CD4-positive, alpha-beta T cell treated with Interleukin-10 for 1 hour (primary cell): ENCODE data around the gene KIAA0232.
"Not testable (repeated sequence)": the region's sequence is repeated elsewhere in the genome, so short reads cannot be mapped to it uniquely, and the experiment has no call there.

Experiments
- DNase-seq: peaks from one replicate; pipeline ENCODE4 v3.0.0-alpha.2; 2020

Gene KIAA0232

DNA sequence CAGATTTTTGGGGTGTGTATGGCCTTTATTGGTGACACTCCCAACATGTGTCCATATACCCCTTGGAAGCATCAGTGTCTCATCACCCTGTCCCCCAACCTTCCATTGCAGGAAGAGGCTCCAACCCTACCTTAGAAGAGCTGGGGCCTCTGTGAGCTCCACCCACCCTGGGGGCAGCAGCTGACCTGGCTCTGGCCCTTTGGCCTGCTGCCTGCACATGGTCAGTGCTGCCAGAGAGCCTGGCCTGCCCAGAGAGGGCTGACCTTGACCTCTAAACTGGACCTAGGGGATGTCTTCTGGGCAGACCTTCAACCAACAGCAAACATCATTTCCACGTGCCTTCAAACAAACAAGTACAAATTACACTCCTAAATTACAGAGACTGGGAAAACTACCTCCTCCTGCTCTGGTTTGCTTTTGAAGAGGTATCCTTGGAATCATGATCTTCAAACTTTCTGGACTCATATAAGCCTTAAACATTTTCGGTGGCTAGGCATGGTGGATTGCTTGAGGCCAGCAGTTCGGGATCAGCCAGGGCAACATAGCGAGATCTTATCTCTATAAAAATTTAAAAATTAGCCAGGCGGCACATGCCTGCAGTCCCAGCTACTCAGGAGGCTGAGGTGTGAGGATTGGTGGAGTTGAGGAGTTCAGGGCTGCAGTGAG is 27.3 kb upstream of the KIAA0232 start:
- DNase-seq, result no peak

DNA sequence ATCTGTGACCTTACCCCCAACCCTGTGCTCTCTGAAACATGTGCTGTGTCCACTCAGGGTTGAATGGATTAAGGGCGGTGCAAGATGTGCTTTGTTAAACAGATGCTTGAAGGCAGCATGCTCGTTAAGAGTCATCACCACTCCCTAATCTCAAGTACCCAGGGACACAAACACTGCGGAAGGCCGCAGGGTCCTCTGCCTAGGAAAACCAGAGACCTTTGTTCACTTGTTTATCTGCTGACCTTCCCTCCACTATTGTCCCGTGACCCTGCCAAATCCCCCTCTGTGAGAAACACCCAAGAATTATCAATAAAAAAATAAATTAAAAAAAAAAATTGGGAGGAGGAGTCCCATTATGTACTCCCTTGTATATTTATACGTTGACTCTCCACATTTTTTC is 26.2 kb upstream of the KIAA0232 start:
- DNase-seq, result not testable (repeated sequence)

DNA sequence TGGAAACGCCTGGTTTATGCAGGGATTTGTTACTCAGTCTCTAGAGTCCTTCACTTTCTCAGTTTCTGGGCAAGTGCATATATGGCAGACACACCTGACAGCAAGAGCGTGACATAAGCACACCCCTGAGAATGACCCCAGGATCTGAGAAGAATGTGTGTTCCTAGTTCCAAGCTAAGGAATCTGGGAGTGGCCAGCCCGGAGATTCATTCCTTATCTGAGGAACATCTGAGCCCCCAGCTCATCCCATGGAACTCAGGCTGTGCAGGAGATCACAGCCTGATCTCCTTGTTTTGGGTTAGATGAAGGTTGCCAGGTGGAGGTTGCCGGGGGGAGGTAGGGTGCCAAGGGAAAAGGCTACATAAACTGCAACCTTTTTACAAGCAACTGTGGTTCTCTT is 23.8 kb upstream of the KIAA0232 start:
- no peak for DNase-seq

DNA sequence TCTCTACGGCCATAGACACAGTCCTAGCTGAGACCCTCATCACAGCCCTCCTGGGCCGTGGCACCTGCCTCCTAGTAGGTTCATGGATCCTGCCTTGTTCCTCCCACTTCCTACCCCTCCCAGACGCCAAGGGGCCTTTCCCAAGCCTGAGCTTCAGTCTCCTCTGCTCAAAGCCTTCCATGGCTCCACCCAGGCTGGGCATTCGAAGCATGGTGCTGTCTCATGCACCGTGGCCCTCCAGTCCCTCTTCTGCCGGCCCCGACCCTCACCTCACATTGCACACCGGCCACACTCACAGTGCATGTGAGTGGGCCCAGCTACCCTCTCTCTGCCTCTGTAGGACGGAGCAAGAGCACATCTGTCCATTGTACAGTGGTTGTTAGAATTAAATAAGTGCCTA is 21.7 kb upstream of the KIAA0232 start:
- DNase-seq, result no peak

DNA sequence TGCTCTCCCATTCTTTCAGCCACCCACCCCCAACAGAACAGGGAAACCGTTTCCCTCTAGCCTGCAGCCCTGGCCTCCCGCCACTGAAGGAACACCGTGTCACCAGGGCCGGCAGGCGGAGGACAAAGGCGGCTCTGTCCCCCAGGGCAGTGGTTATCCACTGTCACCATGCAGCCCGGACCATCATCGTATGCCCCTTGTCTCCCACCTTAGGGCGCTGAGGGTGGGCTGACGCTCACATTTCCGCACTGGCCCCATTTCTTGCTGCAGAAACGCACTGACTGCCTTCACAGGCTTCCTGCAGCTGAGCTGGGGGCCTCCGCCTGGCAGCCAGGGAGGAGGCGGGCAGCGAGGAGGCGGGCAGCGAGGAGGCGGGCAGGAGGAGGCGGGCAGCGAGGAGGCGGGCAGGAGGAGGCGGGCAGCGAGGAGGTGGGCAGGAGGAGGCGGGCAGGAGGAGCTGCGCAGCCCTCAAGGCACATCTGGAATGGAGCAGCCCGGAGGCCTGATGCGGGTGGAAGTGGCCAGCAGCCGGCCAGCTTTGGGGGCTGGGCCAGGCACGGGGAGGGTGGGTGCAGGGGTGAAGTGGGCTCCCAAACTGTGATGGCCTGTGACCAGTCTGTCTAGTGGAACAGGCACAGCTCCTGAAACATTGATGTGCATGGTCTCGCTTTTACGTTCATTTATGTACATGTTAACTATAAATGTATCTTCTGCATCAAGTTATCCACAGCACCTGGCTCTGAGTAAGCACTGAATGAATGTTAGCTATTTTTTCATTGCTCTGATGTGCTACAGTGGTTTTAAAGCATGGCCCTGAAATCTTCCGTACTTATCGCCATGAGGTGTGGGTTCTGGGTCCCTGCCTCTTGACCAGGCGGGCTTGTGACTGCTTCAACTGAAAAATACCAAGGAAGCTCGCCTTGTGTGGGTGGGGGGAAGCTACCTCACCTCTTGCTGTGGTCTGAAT is 20.6 kb upstream of the KIAA0232 start:
- no peak for DNase-seq

DNA sequence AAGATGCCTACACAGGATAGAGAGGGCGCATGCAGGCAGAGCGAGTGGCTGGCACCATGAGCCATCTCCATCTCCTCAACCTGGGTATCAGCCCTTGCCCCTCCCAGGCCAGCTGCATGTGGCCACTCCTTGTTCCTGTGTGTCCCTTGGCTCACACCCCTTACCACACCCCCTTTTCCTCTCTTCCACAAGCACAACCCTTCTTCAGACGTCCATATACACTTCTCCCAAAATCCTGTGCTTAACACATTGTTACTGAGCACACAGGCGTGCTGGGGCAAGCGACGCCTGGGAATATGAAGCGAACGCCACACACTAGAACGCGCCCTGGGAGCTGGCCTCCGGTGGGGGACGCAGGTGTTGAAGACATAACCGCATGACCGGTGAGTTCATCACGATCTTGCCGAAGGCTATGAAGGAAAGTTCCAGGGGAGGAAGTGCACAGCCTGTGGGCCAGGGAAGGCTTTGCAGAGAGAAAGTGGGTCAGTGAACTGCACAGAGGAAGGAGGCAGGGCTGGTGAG is 19.1 kb upstream of the KIAA0232 start:
- no peak for DNase-seq

DNA sequence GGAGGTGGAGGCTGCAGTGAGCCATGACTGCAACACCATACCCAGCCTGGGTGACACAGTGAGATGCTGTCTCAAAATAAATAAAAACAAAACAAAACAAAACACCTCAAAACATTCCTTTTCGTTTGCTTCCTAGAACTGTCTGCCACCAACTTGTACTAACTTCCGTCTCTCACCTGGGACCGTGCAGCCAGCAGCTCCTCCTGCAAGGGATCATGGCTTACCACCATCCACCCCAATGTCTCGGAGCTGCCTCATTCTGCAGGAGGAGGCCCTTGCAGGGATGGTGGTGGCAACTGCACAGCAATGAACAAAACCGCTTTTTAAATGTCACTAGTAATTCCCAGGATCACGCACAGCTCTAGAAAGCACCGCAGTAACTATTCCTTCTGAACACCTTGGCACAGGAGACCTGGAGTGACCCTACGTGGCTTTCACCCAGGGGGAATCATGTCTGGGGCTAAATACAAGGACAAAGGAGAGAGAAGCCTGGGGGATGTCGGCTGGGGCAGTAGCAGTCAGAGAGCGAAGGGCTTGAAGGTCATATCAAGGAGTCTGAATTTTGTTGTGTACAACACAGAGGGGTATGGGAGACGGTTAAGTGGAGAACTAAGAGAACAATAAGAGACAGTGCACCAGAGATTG is 17.4 kb upstream of the KIAA0232 start:
- no peak for DNase-seq

DNA sequence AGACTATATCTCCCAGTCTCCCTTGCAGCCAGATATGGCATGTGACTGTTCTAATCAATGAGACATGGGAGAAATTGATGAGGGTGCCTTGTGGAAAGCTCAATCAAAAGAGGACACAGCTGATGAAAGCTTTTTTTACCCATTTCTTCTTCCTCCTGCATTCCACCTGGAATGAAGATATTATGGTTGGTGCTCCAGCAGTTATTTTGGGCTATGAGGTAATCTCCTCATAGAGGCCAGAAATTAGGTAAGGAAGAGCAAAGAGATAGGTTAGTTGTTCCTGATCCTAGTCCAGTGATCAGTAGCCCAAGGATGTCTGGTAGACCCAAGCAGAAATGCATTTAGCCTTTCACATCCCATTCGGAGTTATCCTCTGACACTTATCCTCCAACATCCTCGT is 16.8 kb upstream of the KIAA0232 start:
- DNase-seq, result no peak

DNA sequence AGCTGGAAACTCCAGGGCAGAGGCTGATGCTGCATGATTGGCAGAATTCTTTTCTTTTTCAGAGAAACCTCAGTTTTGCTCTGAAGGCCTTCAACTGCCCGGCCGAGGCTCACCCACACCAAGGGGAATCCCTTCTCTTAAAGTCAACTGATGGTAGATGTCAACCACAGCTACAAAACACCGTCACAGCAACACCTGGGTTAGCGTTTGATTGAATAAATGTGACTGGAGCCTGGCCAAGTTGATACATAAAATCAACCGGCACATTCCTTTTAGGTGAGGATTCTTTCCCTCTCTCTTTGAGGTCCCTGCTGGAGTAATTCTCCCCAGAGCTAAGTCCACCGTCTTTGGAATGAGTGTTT is 15.2 kb upstream of the KIAA0232 start:
- no peak for DNase-seq

DNA sequence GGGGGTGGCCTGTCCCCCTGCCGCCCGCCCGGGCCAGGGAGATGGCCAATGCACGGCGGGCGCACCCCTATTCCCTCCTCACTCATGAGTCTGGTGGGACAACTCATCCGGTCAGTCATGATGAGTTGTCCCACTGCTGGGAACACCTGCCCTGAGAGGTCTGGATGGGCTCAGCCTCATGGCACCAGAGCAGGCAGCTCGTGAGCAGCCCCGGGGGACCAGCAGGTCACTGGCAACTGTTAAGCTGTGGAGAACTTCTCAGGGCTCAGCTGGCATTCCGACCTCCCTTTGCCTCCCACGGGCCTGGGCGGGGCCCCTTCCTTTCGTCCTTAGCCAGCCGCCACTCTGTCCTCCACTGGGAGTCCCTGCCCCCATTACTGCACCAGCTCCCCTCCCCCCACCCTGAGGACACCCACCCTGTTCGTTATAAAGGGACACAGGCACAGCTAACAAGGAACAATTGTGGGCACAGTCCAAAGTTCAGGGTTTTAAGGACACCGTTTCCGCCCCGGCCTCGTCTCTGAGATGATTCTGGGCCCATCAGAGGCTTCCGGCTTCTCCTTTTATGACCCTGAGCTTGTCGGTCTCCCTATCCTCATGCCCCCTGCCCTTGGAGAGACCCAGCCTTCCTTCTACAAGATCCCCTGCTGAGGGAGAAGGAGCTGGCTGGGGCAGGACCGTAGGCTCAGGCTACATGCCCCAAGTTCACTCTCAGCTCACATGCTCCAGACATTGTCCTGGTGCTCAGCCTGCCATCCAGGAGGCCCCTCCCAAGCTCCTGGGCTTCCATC is 14.6 kb upstream of the KIAA0232 start:
- DNase-seq, result no peak

DNA sequence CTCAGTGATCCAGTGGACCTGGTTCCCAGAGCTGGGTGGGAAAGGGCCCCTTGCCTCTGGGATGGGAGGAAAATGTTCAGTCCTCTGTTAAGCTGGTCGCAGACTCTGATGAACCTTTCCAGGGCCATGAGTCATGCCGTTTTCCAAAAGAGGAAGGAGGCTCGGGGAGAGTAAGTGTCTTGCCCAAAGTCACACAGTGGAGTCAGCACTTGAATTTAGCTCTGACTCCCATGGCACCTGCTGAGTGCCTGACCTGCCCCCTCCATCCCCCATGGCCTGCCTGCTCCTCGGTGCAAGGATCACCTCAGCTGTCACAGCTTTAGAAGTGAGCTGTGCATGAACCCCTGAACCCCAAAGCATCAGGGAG is 14.0 kb upstream of the KIAA0232 start:
- DNase-seq, result no peak

DNA sequence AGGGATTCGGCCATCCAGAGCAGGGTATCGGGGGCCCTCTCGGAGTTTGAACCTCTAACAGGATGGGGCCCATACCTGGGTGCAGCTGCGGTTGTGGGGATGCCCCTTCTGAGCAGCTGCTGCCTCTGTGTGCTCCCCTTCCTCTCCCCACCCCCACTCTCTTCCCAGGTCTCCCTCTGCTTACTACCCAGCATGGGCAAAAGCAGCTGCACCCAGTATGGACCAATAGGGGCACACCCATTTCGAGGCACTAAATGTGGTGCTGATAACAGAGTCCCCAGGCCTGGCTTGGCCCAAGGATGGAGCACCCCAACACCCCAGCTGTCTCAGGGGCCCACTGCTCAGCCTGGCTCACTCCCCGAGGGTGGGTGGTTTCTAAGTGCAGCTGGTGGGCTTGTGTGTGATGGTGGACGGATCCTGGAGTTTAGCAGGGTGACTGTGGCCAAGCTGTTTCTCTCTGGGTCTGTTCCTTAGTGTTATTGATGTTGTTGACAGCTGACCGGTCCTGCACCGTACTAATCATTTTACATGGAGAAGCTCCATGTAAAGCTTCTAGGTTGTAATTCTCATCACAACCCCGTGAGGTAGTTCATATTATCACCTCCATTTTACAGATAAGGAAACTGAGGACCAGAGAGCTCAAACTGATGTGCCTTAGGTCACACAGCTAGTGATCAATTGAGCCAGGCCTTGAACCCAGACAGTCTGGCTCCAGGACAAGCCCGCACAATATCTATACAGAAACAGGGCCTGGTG is 13.1 kb upstream of the KIAA0232 start:
- DNase-seq, result no peak

DNA sequence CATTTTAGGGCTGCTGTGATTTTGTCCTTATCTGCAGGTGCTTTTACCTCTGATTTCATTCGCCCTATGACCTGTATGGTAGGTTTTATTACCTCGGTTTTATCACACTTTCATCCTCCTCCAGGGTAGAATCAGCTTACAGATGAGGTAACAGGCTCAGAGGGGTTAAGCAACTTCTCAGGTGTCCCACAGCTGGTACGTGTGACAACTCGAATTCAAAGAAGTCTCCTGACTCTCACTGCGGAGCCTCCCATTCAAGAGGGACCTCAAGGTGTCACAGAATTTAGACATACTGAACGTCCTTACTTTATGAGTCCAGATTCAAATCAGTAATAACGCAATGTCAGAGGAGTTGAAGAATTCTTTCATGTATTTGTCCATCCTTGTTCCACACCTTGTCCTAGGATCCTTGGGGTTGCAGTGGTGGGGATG is 12.5 kb upstream of the KIAA0232 start:
- DNase-seq, result no peak

DNA sequence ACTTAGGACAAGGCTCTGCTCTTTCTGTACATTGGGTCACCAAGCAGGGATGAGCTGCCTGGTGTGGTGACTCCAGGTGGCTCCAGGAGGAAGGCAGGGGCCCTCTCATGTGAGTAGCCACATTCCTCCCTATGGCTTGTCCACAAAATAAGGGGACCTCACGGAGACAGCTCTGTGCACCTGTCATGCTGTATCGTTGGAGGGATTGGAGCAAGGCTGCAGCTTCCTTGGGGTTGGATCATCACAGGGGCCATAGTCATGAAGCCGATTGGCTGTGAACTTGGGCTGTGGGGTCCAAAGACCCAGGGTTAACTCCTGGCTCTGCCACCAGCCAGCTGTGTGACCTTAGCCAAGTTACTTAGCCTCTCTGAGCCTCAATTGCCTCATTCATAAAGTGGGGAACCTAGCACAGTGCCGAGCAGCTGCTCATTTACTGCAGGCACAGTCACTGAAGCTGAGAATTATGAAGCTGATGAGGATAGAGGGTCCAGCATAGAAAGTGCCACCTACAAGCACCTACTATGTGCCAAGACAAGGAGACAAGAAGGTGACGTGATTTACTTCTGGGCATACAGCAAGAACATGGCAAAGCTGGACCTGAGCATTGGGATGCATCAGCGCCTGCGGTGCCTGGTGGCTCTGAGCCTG is 11.8 kb upstream of the KIAA0232 start:
- no peak for DNase-seq

DNA sequence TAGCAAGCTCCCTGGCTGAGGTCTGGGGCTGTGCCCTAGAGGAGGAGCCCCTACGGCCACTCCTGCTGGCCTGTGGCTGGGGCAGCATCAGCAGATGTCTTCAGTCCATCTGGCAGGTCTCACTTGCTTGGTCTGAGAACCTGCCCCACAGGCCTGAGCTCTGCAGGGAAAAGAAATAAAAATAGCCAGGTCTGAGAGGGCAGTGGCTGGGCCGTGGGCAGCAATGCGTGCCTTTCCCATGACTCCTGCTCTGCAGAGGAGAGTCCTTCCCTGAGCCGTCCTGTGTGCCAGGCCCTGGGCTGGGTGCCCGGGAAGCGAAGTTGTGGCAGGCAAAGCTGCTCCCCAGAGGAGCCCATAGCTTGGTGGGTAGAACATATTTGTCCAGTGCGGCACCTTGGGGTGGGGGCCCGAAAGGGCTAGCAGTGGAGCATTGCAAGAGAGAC is 11.3 kb upstream of the KIAA0232 start:
- no peak for DNase-seq

DNA sequence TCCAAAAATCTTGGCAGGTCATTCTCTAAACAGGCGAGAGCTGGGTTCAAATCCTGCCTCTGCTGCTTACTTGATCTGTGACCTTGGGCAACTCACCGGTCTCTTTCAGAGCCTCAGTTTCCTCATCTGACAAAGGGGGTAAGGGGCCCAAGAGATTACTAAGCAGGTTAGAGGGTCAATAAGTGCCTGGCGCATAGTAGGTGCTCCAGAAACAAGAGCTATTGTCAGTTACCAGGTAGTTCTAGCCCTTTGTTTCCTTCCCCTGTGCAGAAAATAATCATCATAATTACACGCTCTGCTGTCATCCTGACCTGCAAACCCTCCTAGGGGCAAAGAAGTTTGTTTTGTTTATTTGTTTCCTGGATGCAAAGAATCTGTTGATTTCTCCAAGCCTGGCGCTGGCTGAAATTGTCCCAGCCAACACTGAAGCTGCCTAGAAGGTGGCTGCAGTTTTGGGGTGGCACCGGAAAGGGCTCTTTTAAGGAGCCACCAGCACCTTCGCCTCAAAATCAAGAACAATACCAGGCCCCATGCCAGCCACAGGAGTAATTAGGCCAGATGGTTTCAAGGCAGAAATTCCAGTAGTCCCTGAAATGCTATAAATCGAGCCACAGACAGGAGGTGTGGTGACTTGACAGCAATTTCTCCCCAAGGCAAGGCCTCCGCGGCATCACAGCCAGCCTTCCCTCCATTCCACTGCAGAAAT is 10.2 kb upstream of the KIAA0232 start:
- no peak for DNase-seq

DNA sequence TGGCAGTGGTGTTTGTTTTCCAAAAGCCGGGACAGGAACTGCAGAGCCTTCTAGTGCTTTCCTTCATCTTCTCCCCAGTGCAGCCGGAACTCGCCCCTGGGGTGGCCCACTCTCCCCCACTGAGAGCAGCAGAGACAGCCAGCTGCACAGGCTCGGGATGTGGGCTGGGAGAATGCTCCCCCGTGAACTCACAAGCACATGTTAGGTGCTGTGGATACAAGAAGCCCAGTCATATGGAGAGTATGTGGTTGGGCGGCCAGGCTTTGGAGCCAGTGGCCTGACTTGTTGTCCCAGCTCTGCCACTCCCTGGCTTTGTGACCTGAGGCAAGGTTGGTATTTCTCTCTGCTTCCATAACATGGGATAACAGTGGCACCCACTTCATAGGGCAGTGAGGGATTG is 9.4 kb upstream of the KIAA0232 start:
- no peak for DNase-seq

DNA sequence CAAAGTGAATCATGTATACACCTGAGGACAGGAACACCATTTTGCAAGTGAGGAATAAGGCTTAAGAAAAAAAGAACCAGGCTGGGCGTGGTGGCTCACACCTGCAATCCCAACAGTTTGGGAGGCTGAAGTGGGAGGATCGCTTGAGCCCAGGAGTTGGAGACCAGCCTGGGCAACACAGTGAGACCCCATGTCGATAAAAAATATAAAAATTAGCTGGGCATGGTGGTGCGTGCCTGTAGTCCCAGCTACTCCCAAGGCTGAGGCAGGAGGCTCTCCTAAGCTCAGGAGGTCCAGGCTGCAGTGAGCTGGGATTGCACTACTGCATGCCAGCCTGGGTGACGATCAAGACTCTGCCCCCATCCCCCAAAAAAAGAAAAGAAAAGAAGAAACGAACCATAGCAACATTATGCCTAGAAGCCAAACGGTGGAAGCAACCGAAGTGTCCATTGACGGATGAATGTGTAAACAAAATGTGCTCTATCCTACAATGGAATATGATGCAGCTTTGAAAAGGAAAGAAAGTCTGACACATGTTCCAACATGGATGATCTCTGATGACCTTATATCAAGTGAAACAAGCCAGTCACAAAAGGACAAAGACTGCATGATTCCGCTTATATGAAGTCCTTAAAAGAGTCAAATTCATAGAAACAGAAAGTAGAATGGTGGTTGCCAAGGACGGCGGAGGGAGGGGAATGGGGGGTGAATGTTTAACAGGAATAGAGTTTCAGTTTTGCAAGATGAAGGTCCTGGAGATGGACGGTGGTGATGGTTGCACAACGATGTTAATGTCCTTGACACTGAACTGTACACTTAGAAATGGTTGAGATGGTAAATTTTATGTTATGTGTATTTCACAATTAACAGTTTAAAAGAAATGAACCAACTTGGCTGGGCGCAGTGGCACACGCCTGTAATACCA is 8.6 kb upstream of the KIAA0232 start:
- no peak for DNase-seq

DNA sequence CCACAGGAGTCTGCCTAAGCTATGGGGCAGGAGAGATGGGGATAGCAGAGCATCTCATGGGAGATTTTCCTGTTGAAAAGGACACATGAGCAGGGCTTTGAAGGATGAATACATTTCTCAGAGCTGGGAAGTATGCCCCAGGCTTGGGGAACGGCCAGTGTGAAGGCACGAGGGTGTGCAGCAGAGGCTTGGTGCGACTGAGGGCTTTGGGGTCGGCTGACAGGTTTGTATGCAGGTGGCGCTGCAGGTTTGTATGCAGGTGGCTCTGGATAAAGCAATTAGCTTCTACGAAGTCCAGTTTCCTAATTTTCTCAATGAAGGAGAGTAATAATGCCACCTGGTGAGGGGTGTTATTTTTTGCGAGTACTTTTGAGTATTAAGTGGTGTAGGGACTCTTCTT is 6.8 kb upstream of the KIAA0232 start:
- DNase-seq, result no peak
